T-helper 1 cell treated with Interleukin-12 subunit alpha and Interleukin-12 subunit beta and Interleukin-4 antibody, amounts not matched to agents 30 ng/mL and 1 ng/mL, for 36 hours (primary cell): ENCODE results near the gene ACSBG1. TPM values are rescaled to one million over a fixed set of nuclear protein-coding genes. Genes with fewer than 3 reads are reported as not detected.

Experiments
- intact Hi-C: fragments of 100-400 bp; cut with micrococcal nuclease; formaldehyde crosslinking; loops from one replicate; pipeline ENCODE4 v1.15.1; 2024
- total RNA-seq: library from RNA; stranded (reverse); gene quantifications from 2 replicates; pipeline ENCODE4 v1.2.3, GENCODE V29; 2022

The ACSBG1 gene
- total RNA-seq, 1 donor from 2014 or later, result not detected

- intact Hi-C loops, result no loop called here
Measured at GRCh38 chr15:78223396-78224022, 10.9 kb downstream of the ACSBG1 start.

- intact Hi-C loops, result no loop called here
Measured at GRCh38 chr15:78222745-78223395, 11.5 kb downstream of the ACSBG1 start.

GRCh38 chr15:78220713-78221112 is 13.7 kb downstream of the ACSBG1 start:
- intact Hi-C loops, result no loop called here

GRCh38 chr15:78216276-78217104 is 17.9 kb downstream of the ACSBG1 start:
- intact Hi-C loops, result no loop called here

- intact Hi-C loops, result no loop called here
Measured at GRCh38 chr15:78213956-78214355, 20.4 kb downstream of the ACSBG1 start.

GRCh38 chr15:78213425-78213750 is 21.0 kb downstream of the ACSBG1 start:
- intact Hi-C loops, result no loop called here

- intact Hi-C loops, result no loop called here
Measured at GRCh38 chr15:78212546-78213424, 21.6 kb downstream of the ACSBG1 start.

GRCh38 chr15:78212008-78212407 is 22.4 kb downstream of the ACSBG1 start:
- intact Hi-C loops, result no loop called here

- intact Hi-C loops, result no loop called here
Measured at GRCh38 chr15:78211189-78211921, 23.0 kb downstream of the ACSBG1 start.

- intact Hi-C loops, result no loop called here
Measured at GRCh38 chr15:78210349-78210717, 24.0 kb downstream of the ACSBG1 start.

GRCh38 chr15:78209646-78210348 is 24.6 kb downstream of the ACSBG1 start:
- intact Hi-C loops, result no loop called here

GRCh38 chr15:78208887-78209645 is 25.3 kb downstream of the ACSBG1 start:
- intact Hi-C loops, result no loop called here

- intact Hi-C loops, result no loop called here
Measured at GRCh38 chr15:78208341-78208844, 26.0 kb downstream of the ACSBG1 start.

GRCh38 chr15:78207641-78208340 is 26.6 kb downstream of the ACSBG1 start:
- intact Hi-C loops, result no loop called here

- intact Hi-C loops, result no loop called here
Measured at GRCh38 chr15:78207110-78207458, 27.3 kb downstream of the ACSBG1 start.

- intact Hi-C loops, result no loop called here
Measured at GRCh38 chr15:78206326-78207109, 27.8 kb downstream of the ACSBG1 start.

- intact Hi-C loops, result no loop called here
Measured at GRCh38 chr15:78205856-78206255, 28.5 kb downstream of the ACSBG1 start.

GRCh38 chr15:78205337-78205736 is 29.0 kb downstream of the ACSBG1 start:
- intact Hi-C loops, result no loop called here
